Epidermal melanocyte (primary cell): ENCODE results near the gene CCDC12.

Experiments
- DNase-seq: peaks from one replicate; pipeline ENCODE4 v3.0.0; 2011; ENCODE audit warnings: low spot score; ENCODE audit not compliant: insufficient read length

CCDC12 gene

DNA sequence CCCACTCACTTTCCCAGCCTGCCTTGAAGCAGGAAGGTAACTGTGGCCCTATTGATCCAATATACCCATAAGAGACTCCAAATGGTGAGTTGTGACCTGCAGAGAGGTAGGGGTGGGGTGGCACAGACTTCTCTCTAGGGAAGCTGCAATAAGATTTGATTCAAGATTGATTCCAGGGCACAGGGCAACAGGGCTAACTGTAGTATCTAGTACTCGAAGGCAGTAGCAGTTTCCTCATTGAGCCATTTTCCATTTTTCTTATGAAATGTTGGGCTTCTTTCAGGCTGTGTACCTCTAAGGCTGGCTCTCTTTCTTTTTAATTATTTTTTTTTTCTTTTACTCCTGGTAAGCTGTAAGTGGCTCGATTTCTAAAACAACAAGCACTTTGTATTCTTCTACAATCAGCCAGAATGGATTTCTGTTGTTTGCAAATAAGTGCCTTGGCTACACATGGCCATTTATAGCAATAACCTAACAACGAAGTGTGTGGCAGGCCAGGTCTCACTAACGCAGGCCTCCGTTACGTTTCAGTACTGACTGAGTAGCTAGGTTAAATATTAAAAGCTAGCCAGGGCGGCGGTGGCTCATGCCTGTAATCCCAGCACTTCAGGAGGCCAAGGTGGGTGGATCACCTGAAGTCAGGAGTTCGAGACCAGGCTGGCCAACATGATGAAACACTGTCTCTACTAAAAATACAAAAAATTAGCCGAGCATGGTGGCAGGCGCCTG, 19.3 kb downstream of the CCDC12 start:
- DNase-seq, result no peak

DNA sequence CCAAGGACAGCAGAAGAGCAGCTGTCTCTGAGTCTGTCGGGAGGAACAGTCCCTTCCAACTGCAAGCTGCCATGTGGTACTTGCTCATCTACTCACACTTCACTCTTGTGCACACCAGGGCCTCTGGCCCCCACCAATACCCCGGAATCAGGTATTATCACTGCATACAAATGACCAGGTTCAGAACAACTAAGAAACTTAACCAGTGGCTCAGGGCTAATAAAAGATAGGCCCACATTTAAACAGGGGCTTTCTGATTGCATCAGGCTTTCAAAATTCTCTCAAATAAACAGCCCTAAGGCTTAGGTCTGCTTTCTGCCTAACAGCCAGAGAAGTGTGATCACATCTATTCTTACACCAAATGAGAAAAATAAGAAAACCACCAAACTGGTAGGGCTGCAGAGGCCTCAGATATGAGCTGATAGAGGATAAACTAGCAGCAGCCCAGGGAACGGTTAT, 20.7 kb downstream of the CCDC12 start:
- DNase-seq, result no peak

DNA sequence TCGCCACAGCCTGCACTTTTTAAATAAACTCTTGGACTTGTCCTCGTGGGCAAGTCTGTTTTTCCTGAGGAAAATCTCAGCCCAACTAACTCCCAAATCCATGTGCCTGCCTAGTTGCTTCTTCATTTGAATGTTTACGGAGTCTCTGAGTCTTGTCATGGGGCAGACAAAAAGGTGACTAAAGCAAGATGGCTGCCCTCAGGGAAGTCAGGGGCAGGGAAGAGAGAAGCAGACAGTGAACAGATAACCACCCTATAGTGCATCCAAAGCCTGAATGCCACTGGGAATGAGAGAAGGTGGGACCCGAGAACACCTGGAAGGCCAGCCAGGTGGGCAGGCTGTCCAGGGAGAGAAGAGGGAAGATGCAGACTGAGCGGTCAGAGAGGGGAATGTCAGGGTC, 21.4 kb downstream of the CCDC12 start:
- DNase-seq, result no peak

DNA sequence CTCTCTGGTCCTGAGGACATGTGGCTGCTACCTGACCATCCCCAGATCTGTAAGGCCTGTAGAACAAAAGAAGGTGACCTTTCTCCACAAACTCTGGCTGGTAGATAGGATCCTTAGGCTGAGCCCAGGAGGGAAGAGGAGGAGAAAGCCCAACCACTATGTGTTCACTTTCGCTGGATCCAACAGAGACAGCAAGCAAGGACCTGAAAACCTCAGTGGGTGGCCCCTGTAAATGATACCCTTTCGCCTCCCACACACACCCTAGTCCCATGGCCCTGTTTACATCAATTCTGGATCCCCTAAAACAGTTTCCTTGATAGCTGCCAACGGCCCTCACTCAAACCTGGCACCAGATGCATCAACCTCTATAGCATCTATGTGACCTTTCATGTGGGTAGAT, 22.4 kb downstream of the CCDC12 start:
- DNase-seq, result no peak

DNA sequence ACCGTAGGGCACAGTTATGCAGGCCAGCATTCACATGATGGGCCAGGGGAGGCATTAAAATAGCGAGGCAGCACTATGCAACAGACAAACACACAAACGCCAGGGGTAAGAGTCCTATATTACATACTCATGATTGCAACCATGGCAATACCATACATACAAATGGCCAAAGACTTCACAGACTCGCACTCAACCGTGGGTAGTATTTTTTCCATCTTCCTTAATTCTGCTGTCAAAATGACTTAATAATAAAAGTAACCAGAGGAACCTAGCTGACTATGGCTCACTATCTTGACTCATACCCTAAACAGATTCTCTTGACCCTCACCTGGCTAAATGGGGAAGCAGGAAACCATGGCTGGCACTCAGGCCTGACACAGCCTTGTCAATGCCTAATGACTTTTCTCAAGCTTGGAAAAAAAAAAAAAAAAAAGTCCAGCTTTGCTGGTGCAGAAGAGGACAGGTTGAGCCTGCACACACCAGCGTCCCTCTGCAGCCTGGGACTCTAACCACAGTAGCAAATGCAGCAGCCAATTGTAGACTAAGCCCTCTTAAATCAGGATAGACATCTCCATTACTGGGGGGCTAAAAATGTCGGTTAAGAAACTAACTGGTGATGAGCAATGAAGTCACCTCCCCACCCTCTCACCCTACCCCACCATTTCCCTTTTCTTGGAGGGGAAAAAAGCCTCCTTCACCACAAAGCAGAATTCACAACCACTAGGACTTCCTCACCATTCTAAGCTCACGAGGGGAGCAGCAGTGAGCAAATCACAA, 23.1 kb downstream of the CCDC12 start:
- no peak for DNase-seq

DNA sequence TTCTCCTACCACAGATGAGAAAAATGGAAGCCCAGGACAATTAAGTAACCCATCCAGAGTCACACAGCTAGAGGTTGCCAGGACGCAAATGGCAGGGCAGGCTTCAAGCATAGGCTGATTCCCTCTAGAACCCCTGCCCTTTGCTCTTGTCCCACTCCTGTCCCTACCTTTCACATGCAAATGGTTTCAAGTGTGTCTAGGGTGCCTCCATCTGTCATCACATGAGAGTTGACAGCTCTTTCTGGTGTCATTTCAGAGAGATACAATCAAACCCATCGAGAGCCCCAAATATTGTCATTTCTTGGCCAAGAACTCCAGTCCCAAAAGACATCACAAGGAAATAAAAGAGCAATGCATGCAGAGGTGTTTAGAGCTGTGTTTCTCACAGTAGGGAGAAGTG, 23.7 kb downstream of the CCDC12 start:
- no peak for DNase-seq

DNA sequence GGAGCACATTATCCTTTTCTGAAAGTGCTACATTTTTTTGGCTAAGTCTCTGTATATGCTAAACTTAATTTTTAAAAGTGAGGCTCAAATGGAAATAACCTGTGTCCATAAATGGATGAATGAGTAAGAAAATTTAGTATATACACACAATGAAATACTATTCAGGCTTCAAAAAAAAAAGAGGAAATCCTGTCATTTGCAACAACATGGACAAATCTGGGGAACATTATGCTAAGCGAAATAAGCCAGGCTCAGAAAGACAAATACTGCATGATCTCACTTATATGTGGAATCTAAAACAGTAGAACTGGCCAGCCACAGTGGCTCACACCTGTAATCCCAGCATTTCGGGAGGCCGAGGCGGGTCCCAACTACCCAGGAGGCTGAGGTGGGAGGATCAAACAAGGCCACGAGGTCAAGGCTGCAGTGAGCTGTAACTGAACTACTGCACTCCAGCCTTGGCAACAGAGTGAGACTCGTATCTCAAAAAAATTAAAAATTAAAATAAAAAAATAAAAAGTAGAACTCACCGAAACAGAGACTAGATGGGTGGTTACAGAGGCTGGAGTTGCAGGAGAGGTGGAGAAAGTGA, 25.8 kb downstream of the CCDC12 start:
- no peak for DNase-seq

DNA sequence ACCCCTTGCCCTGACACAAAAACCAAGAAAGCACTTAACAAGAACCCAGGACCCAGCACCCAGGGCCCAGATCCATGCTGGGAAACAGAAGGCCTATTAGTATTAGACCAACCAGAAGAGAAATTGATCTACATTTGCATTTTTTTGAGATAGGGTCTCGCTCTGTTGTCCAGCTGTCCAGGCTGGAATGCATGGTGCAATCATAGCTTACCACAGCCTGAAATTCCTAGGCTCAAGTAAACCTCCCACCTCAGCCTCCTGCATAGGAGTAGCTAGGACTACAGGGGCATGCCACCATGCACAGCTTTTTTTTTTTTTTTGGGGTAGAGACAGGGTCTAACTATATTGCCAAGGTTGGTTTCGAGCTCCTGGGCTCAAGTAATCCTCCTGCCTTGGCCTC, 26.4 kb downstream of the CCDC12 start:
- no peak for DNase-seq

DNA sequence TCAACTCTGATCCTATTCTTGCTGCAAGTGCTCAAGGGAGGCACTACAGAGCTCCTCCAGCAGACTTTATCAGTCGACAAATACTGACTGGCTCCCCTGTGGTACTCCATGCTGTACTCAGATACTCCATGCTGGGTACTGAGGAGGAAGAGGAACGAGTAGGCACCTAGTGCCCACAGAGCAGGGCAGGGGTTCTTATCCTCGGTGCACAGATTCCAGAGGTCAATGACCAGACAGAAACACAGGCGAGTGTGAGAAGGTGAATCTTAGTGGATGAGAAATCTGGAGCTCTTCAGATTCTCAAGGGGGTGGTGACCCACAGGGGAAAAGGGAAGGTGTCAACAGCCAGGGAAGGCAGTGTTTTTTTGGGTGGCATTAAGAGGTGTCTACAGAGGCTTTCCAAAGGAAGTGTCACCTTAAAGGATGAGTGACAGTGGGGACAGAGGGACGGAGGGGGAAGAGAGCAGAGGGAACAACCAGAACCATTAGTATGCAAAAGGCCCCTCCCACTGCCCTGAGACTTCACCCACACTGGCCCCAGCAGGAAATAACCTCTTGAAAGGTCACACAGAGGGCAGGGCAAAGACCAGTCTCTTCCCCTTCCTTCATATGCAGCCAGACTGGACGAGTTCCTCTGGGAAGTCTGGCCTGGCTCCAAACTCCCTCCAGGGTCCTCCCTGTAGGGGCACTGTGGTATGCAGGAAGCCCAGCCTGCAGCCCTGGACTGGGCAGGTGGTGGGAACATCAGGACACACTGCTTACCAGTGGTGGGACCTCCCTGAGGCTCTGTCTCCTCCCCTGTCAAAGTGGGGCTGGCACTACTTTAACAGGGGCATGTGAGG, 27.5 kb downstream of the CCDC12 start:
- DNase-seq, result no peak

DNA sequence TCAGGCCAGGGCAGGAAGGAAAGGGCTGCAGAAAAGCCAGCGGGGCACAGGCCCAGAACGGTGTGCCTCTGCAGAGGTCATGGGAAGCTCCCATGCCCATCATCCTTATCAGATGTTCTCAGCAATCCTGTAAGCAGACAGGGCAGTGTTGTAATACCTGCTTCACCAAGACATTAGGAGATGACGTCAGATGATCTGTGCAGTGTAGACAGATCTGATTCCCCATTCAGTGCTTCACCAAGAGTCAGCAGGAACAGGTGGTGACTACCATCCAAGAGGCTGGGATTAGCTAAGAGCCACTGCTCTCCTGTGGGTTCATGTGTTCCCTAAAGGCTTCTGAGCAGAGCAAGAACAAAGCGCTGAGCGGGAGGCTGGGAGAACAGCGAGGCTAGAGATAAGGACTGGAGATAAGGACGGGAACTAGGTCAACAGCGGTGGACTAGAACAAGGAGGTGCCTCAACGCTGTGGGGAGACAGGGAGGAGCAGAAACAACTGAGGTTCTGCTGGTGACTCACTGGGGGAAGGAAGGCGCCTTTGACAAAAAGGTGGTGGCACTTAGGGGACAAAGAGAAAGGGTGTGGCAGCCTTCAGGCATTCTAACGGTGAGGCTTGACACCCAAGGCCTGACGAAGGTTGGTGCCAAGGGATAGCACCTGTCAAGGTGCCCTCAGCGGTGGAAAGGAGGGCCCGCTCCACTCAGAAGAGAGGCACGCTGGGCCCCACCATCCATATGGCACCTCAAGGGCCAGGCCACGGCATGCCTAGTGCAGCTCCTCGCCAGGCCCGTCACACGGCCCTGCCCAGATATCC, 28.4 kb downstream of the CCDC12 start:
- DNase-seq, result no peak

DNA sequence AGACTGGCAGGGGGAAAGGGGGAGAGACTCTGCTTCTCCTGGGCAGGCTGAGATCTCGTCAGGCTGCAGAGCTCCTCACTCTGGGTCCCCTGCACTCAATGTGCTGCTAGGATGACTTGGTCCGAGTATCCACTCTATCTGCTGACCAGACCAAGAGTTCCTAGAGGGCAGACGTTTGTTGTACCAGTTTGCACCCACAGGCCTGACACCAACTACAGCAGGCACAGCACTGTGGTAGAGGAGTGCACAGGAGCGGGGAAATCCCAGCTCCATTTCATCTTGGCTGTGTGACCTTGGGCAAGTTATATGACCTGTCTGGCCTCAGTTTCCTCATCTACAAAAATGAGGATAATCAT, 29.0 kb downstream of the CCDC12 start:
- DNase-seq, result no peak

DNA sequence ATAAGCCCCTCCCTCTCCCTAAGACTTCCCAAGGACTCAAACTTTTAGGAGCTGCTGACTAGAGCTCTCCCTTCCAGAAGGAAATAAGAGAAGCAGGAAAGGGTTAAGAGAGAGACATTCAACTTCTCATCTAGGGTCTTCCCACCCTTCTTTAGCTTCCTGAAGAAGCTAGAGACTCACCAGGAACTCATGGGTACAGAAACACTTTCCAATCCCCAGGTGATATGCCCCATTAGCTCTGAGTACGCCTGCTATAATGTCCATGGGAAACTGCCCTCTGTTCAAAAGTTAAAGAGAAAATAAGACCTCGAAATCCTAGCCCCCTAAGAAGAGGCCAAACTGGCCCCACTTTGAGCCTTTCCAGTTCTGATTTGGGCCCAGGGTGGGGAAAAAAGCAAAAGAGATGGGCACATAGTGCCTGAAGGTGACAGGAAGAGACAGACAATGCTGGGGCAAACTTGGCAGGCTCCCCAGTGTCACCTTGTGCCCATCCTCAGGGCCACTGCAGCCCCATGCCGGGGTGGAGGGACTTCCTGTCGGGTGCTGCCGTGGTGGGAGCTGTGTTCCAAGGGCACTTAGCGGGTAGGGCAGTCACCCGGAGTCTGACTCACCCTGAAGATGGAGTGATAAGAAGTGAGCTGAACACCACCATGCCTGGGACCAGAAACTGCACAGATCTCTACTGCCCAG, 29.5 kb downstream of the CCDC12 start:
- no peak for DNase-seq

DNA sequence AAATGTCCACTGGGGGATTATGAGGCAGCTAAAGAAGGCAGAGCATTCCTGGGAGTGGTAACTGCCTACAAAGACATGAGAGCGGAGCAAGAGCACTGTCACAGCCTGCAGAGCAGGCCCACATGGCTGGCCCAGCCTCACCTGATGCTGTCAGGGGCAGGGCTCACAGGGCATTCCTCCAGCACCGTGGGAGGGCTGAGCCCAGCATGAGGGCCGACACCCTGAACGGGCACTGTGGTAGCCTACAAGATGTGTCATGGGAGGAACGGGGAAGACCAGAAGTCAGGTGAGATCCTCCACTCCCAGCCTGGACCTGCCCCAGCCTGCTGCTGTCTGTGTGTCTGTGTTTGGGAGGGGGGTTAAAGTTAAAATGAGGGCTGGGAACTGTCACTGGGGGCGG, 30.1 kb downstream of the CCDC12 start:
- no peak for DNase-seq

DNA sequence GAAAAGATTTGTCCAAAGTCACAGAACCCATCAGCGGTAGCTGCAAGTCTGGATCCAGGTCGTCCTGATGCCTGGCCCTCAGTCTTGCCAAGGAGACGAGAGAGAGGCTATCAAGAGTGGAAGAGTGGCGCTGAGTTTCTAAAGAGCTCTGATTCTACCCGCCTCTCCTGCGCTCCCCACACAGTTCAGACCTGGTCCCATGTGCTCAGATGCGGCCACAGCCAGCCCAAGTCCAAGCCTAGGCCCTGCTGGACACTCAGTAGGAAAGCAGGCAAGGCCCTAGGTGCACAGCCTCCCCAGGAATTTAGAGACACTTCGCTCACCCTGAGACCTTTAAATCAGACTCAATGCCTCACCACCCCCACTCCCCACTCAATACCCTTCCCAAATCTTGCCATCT, 32.4 kb downstream of the CCDC12 start:
- no peak for DNase-seq

DNA sequence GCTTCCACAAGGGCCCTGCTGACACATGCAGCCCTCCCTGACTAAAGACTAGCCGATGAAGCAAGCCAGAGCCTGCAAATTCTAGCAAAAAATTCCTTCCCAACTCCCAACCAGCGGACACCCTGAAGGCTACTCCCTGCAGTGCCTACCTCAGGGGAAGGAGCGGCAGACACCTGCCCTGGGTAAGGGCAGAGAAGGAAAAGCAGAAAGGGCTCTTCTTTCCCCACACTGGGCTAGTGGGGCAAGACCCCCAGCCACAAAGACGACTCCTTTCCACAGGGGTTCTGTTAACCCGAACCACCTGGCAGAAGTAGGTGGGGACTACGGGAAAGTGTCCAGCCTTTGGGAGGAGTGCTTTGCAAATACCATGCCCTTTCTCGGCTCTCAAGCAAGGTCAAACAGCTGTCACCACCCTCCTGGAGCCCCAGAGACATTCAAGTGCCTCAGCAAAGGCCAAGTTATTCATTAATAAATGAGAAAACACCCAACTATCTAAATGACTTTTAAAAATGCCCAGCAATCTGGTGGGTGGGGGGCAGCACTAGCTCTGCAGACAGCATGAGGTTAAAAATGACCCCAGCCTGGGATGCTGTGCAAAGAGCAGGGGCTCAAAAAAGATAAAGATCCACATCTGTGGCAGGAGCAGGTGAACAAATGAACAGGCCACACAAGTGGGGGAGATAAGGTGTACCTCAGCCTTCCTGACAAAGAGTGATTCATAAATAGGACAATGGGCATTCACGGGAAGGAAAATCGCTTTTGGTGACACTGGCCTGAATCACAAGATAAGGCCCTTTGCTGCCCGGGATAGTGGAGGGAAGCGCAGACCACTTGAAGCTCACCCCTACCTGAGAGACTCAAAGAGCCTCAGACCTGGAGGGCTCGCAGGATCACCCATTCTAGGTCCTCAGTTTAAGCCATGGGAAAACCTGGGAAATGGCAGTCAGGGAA, 33.0 kb downstream of the CCDC12 start:
- no peak for DNase-seq

DNA sequence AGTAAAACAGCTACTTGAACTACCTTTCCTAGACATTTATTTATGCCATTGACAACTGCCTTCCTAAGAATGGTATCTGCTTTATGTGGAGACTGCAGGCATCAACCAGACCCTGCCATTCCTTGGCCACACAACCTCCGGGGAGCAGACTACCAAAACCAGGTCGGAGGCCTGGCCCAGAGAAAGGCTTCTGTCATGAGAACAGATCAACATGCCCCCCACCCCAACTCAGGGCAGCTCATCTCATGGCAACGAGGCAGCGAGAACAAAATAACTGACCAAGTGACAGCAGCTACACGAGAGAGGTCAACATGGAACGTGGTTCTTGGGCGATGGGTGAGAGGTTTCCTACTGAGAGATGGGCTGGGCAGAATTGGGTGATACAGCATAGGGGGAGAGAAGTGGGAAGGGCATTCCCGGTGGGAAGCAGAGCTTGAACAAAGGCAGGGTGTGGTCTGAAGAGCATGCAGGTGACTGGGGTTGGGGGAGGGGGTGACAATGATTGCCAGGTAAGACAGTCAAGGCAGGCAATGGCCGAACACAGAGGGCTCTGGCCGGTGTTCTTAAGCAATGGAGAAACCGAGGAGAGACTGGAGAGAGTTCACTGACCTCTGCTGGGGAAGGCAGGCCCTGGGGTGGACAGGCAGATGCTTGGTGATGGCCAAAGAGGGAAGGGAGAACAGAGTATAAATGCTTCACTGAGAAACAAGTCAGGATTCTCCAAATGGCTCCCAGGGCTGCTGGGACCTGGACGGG, 33.9 kb downstream of the CCDC12 start:
- no peak for DNase-seq

DNA sequence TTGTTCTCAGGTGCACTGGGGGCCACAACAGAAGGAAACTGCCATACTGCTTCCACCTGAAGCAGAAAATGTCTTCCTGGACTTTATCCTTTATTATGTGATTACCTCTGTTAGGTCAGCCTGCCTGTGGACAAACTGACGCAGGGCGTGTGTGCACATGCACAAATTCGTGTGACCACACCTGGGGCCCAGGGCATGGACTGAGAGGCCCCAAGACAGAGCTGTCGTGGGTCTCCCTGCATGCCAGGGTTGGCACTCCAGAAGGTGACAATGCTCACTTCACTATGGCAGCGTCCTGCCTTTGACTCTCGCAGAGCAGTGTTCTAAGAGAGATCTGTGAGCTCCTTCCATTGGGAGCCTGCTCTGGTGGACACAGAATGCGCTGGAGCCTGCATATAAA, 34.5 kb downstream of the CCDC12 start:
- no peak for DNase-seq
